Neutrophil (primary cell): ENCODE measurements around the gene MRPL24.
A peak's percentile ranks its signal among the peaks of the same experiment; 100 is the strongest.
"Not testable (repeated sequence)": the region's sequence is repeated elsewhere in the genome, so short reads cannot be mapped to it uniquely, and the experiment has no call there.

Experiments
- H3K27ac ChIP-seq: fragments of 200-600 bp; sonication (generic); 2 replicates; pipeline ENCODE4 v1.5.1; 2016; ENCODE audit warnings: mild to moderate bottlenecking, moderate library complexity
- H3K27me3 ChIP-seq: fragments of 200-600 bp; sonication (generic); 2 replicates; pipeline ENCODE4 v1.6.0; 2016; ENCODE audit warnings: mild to moderate bottlenecking
- H3K36me3 ChIP-seq: fragments of 200-600 bp; sonication (generic); 2 replicates; pipeline ENCODE4 v1.5.1; 2017
- H3K4me1 ChIP-seq, 2 experiments: fragments of 200-600 bp in 1 of 2; sonication (generic) in 1 of 2; 1 replicate in 1 of 2; 2 replicates in 1 of 2; pipeline versions ENCODE4 v1.5.1 to v1.6.1; 2013 to 2016; ENCODE audit warnings: low read depth in 1 of 2, low read length in 1 of 2, mild to moderate bottlenecking in 1 of 2, moderate library complexity in 1 of 2; ENCODE audit not compliant: control insufficient read depth in 1 of 2, insufficient read depth in 1 of 2
- H3K4me3 ChIP-seq, 2 experiments: fragments of 200-600 bp in 1 of 2; sonication (generic) in 1 of 2; 1 replicate in 1 of 2; 2 replicates in 1 of 2; pipeline ENCODE4 v1.5.1; 2013 to 2016; ENCODE audit warnings: low read depth in 1 of 2, low read length in 1 of 2, mild to moderate bottlenecking in 1 of 2, moderate library complexity in 1 of 2
- H3K9me3 ChIP-seq: fragments of 200-600 bp; sonication (generic); 2 replicates; pipeline ENCODE4 v1.5.1; 2016
- CTCF ChIP-seq: fragments of 200-600 bp; sonication (generic); IDR thresholded peaks from 2 replicates; pipeline ENCODE4 v1.5.1; 2016; ENCODE audit warnings: antibody characterized with exemption

MRPL24 gene

DNA sequence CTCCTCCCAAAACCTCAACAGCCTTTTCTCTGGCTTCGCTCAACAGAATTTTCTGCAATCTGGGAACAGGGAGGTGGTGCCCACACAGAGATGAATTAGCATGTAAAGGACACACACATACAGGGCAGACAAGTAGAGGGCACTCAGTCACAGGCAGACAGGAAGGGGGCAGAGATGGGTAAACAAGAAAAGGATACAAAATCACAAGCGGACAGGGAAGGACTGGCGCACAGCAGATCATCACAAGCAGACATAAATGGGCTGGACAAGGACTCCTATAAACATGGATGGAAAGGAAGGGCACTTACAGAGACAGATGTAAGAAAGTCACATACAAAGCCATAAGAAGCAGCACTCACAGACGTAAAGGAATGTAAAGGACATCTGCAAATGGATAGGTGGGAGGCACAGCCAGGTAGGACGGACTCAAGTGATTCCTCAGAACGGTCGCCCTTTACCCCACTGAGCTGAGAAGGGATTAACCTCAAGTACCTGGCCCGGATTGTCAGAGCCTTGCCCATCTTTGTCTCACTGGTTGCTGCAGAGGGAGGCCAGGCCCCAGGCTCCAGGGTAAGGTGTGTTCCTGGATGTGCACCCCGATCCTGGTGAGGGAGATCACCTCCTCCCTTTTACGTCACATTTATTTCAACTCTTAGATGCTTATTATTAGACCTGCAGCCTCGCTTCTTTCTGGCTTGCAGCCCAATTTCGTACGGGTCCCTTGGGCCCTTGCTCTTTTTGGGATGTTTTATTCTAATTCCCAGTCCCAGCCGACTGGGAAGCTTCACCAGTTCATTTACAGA, 25.6 kb upstream of the MRPL24 start:
- H3K4me3 ChIP-seq, result peak overlapping the region; percentile 84 to 89
- peaks cover 33% of the 10 kb centered on the region in 2 experiments for H3K4me1 ChIP-seq
- no peaks in the 10 kb centered on the region for H3K9me3 ChIP-seq
- H3K27me3 ChIP-seq, result no peaks in the 10 kb centered on the region
- no peak for TF ChIP-seq CTCF
- H3K36me3 ChIP-seq, result no peaks in the 10 kb centered on the region
- peak overlapping the region; percentile 92 for H3K27ac ChIP-seq

GRCh38 chr1:156765666-156766065, 24.8 kb upstream of the MRPL24 start:
- TF ChIP-seq CTCF, result no peak
- peak overlapping the region in 1 of 2 experiments; percentile 9 for H3K4me3 ChIP-seq

DNA sequence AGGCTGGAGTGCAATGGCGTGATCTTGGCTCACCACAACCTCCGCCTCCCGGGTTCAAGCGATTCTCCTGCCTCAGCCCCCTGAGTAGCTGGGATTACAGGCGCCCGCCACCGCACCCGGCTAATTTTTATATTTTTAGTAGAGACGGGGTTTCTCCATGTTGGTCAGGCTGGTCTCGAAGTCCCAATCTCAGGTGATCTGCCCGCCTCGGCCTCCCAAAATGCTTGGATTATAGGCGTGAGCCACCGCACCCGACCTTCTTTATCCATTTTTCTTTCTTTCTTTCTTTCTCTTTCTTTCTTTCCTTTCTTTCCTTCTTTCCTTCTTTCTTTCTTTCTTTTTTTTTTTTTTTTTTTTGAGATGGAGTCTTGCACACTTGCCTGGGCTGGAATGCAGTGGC, 24.2 kb upstream of the MRPL24 start:
- peaks cover 33% of the 10 kb centered on the region in 2 experiments for H3K4me1 ChIP-seq
- H3K27ac ChIP-seq, result peak overlapping the region; percentile 92
- H3K27me3 ChIP-seq, H3K9me3 ChIP-seq, H3K4me3 ChIP-seq, H3K36me3 ChIP-seq: not testable (repeated sequence)

More at GRCh38 chr1:156765666-156766065, 24.8 kb upstream of the MRPL24 start:
- H3K36me3 ChIP-seq, result no peaks in the 10 kb centered on the region
- H3K27ac ChIP-seq, result peak overlapping the region; percentile 92
- no peaks in the 10 kb centered on the region for H3K9me3 ChIP-seq
- H3K27me3 ChIP-seq, result no peaks in the 10 kb centered on the region
- peaks cover 33% of the 10 kb centered on the region in 2 experiments for H3K4me1 ChIP-seq

GRCh38 chr1:156760796-156761104, 19.9 kb upstream of the MRPL24 start:
- peaks cover 4% of the 10 kb centered on the region in 2 experiments for H3K4me1 ChIP-seq
- no peaks in the 10 kb centered on the region for H3K36me3 ChIP-seq
- no peak overlapping the region for H3K27ac ChIP-seq
- TF ChIP-seq CTCF, result no peak
- no peaks in the 10 kb centered on the region for H3K27me3 ChIP-seq
- no peaks in the 10 kb centered on the region for H3K9me3 ChIP-seq
- H3K4me3 ChIP-seq, result no peak overlapping the region

DNA sequence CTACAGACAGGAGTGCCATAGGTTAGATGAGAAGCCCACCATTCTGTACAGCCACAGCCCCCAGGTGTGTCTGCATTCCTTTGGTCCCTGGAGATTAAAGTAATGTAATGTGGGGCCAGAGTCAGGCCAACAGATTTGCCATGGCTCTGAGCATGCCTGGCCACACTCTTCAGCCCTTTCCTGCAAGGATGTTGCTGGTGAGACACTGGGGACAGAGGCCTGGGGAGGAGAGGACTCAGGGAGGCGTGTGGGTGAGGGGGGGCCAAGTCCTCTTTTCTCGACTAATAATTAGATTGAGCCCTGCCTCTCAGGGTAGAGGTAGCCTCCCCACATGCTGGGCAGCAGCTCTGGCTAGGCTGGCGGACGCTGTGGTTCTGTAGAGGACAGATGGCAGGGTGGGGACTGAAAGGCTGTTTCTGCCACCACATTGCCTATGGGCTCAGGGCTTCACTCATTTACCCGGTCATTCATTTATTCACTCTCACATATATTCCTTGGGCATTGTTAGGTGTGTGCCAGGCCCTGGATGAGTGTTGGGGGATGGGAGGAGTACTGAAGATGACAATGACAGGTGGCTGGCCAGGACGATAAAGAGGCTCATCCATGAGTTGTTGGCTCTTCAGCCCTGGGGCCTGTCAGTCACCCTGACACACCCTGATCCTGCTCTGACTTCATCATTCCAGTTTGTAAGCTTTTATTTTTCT, 19.4 kb upstream of the MRPL24 start:
- TF ChIP-seq CTCF, result no peak
- Histone ChIP-seq H3K4me1 (no peaks in the 10 kb centered on the region), H3K27me3 (no peaks in the 10 kb centered on the region), H3K27ac (no peak overlapping the region), H3K4me3 (no peak overlapping the region), H3K36me3 (no peaks in the 10 kb centered on the region), H3K9me3 (no peaks in the 10 kb centered on the region)

GRCh38 chr1:156757572-156758253, 16.8 kb upstream of the MRPL24 start:
- not testable (repeated sequence) for H3K36me3 ChIP-seq, H3K27me3 ChIP-seq, H3K4me3 ChIP-seq, H3K27ac ChIP-seq, H3K9me3 ChIP-seq
- H3K4me1 ChIP-seq, result peaks cover 12 to 23% of the 10 kb centered on the region in 2 experiments
